Uterus (tissue), 2 donors: ENCODE measurements around the gene HS3ST2.
"Not testable (repeated sequence)": the region's sequence is repeated elsewhere in the genome, so short reads cannot be mapped to it uniquely, and the experiment has no call there.

Experiments used
- CTCF ChIP-seq, 4 experiments: fragments of 200-600 bp in 2 of 4; fragments of 450-650 bp in 2 of 4; sonication (generic) in 2 of 4; IDR thresholded peaks; one replicate each; pipeline ENCODE4 v1.5.1; 2016 to 2019; ENCODE audit warnings: antibody characterized with exemption in 4 of 4, mild to moderate bottlenecking in 2 of 4, moderate library complexity in 1 of 4
- POLR2A ChIP-seq, 2 donors: fragments of 450-650 bp; IDR thresholded peaks; one replicate each; pipeline ENCODE4 v1.6.1; 2016; ENCODE audit warnings: antibody characterized with exemption in 2 of 2, mild to moderate bottlenecking in 1 of 2, moderate library complexity in 1 of 2

GRCh38 chr16:22818736-22819135, 4.8 kb downstream of the HS3ST2 start:
- not testable (repeated sequence) for TF ChIP-seq CTCF, POLR2A (IDR thresholded peaks at IDR 0.05)
